ENCODE results near the gene ERCC8.

GRCh38 chr5:60842871-60843385 is 101.9 kb downstream of the ERCC8 start:
- TF ChIP-seq EZH2 (IDR thresholded peaks at IDR 0.05; ENCODE audit: borderline replicate concordance, low read depth, low read length, severe bottlenecking): no peak
- TF ChIP-seq, protein P1, sequence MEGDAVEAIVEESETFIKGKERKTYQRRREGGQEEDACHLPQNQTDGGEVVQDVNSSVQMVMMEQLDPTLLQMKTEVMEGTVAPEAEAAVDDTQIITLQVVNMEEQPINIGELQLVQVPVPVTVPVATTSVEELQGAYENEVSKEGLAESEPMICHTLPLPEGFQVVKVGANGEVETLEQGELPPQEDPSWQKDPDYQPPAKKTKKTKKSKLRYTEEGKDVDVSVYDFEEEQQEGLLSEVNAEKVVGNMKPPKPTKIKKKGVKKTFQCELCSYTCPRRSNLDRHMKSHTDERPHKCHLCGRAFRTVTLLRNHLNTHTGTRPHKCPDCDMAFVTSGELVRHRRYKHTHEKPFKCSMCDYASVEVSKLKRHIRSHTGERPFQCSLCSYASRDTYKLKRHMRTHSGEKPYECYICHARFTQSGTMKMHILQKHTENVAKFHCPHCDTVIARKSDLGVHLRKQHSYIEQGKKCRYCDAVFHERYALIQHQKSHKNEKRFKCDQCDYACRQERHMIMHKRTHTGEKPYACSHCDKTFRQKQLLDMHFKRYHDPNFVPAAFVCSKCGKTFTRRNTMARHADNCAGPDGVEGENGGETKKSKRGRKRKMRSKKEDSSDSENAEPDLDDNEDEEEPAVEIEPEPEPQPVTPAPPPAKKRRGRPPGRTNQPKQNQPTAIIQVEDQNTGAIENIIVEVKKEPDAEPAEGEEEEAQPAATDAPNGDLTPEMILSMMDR (IDR thresholded peaks at IDR 0.05; ENCODE audit: borderline replicate concordance, extremely low read depth, low read length, poor library complexity, severe bottlenecking): no peak

Data from DND-41 (cell line).